MM.1S (cell line): Measurements from ENCODE around the gene SPIRE2.

Experiments
- DNase-seq: peaks from one replicate; pipeline ENCODE4 v3.0.0-alpha.2; 2015
- H2AFZ ChIP-seq: fragments of 300-600 bp; sonication (generic); 2 replicates; pipeline ENCODE4 v1.6.0; 2016; ENCODE audit warnings: antibody characterized with exemption, low read length
- H3F3A ChIP-seq: fragments of 300-600 bp; sonication (generic); 2 replicates; pipeline ENCODE4 v1.6.1; 2016; ENCODE audit warnings: mild to moderate bottlenecking, antibody characterized with exemption, low read length, moderate library complexity, mixed read lengths; ENCODE audit not compliant: insufficient read depth
- H3K27ac ChIP-seq: fragments of 300-600 bp; sonication (generic); 2 replicates; pipeline ENCODE4 v1.5.1; 2016; ENCODE audit warnings: mild to moderate bottlenecking, low read length
- H3K27me3 ChIP-seq: fragments of 300-600 bp; sonication (generic); replicated peaks from 2 replicates; pipeline ENCODE4 v1.6.0; 2016; ENCODE audit warnings: low read length; ENCODE audit not compliant: insufficient read depth
- H3K36me3 ChIP-seq: fragments of 300-600 bp; sonication (generic); replicated peaks from 2 replicates; pipeline ENCODE4 v1.6.1; 2016; ENCODE audit warnings: mild to moderate bottlenecking, low read length, mixed read lengths; ENCODE audit not compliant: insufficient read depth
- H3K4me1 ChIP-seq: fragments of 300-600 bp; sonication (generic); 2 replicates; pipeline ENCODE4 v1.6.1; 2016; ENCODE audit warnings: low read length, mixed read lengths
- H3K4me2 ChIP-seq: fragments of 300-600 bp; sonication (generic); 2 replicates; pipeline ENCODE4 v1.6.0; 2016; ENCODE audit warnings: low read depth, low read length
- H3K4me3 ChIP-seq: fragments of 300-600 bp; sonication (generic); 2 replicates; pipeline ENCODE4 v1.5.1; 2016; ENCODE audit warnings: low read length, mixed read lengths
- H3K79me2 ChIP-seq: fragments of 300-600 bp; sonication (generic); 2 replicates; pipeline ENCODE4 v1.6.1; 2016; ENCODE audit warnings: mixed run types, low read length, mixed read lengths
- H3K9ac ChIP-seq: fragments of 300-600 bp; sonication (generic); 2 replicates; pipeline ENCODE4 v1.6.1; 2016; ENCODE audit warnings: low read length, mixed read lengths
- H3K9me2 ChIP-seq: fragments of 300-600 bp; sonication (generic); replicated peaks from 2 replicates; pipeline ENCODE4 v1.6.1; 2016; ENCODE audit warnings: mild to moderate bottlenecking, low read length, mixed read lengths; ENCODE audit not compliant: insufficient read depth
- H3K9me3 ChIP-seq: fragments of 300-600 bp; sonication (generic); replicated peaks from 2 replicates; pipeline ENCODE4 v1.6.1; 2016; ENCODE audit warnings: mild to moderate bottlenecking, low read length, mixed read lengths; ENCODE audit not compliant: insufficient read depth
- H4K20me1 ChIP-seq: fragments of 300-600 bp; sonication (generic); 2 replicates; pipeline ENCODE4 v1.6.1; 2016; ENCODE audit warnings: mild to moderate bottlenecking, low read length, moderate library complexity, mixed read lengths; ENCODE audit not compliant: insufficient read depth
- EZH2 ChIP-seq: fragments of 300-600 bp; sonication (generic); optimal IDR thresholded peaks from 2 replicates; pipeline ENCODE3; 2017; ENCODE audit warnings: low read depth, mild to moderate bottlenecking, antibody characterized with exemption, low read length, mixed read lengths
- EZH2phosphoT487 ChIP-seq: fragments of 300-600 bp; sonication (generic); IDR thresholded peaks from 2 replicates; pipeline ENCODE4 v1.6.1; 2018; ENCODE audit warnings: antibody characterized with exemption, low read length
- TF ChIP-seq, protein P1 (sequence below): fragments of 300-600 bp; sonication (generic); IDR thresholded peaks from 2 replicates; pipeline ENCODE4 v1.5.1; 2016; ENCODE audit warnings: antibody characterized with exemption, low read length, mixed read lengths

The SPIRE2 gene

DNA sequence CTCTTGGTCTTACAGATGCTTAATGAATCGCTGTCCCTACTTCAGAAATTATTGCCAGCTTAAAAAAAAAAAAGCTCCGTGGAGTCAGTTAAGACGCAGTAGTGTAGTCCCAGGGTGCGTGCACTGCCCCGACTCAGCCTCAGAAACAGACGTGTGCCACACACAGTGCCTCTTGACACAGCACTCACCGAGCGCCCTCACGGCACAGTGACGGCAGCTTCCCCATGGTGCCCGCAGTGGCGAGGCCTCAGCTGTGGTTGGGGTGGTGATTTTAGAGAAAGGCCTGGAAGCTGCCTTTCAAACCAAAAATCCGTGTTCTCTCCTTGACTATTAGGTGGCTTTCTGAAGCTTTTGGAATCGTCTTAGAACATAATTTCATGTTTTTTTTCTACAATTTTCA, 59.0 kb downstream of the SPIRE2 start:
- Histone ChIP-seq H4K20me1 (no peaks in the 10 kb centered on the region), H2AFZ (no peak overlapping the region), H3K27ac (no peak overlapping the region), H3K79me2 (peaks cover 19% of the 10 kb centered on the region), H3K27me3 (no peaks in the 10 kb centered on the region), H3K4me3 (no peak overlapping the region), H3K9me3 (no peaks in the 10 kb centered on the region), H3K36me3 (no peaks in the 10 kb centered on the region), H3K4me2 (no peak overlapping the region), H3K9ac (no peak overlapping the region), H3K9me2 (no peaks in the 10 kb centered on the region), H3K4me1 (no peaks in the 10 kb centered on the region), H3F3A (no peaks in the 10 kb centered on the region)
- TF ChIP-seq, protein P1, sequence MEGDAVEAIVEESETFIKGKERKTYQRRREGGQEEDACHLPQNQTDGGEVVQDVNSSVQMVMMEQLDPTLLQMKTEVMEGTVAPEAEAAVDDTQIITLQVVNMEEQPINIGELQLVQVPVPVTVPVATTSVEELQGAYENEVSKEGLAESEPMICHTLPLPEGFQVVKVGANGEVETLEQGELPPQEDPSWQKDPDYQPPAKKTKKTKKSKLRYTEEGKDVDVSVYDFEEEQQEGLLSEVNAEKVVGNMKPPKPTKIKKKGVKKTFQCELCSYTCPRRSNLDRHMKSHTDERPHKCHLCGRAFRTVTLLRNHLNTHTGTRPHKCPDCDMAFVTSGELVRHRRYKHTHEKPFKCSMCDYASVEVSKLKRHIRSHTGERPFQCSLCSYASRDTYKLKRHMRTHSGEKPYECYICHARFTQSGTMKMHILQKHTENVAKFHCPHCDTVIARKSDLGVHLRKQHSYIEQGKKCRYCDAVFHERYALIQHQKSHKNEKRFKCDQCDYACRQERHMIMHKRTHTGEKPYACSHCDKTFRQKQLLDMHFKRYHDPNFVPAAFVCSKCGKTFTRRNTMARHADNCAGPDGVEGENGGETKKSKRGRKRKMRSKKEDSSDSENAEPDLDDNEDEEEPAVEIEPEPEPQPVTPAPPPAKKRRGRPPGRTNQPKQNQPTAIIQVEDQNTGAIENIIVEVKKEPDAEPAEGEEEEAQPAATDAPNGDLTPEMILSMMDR = no peak
- no peak for TF ChIP-seq EZH2phosphoT487
- no peak for TF ChIP-seq EZH2
- DNase-seq = no peak

DNA sequence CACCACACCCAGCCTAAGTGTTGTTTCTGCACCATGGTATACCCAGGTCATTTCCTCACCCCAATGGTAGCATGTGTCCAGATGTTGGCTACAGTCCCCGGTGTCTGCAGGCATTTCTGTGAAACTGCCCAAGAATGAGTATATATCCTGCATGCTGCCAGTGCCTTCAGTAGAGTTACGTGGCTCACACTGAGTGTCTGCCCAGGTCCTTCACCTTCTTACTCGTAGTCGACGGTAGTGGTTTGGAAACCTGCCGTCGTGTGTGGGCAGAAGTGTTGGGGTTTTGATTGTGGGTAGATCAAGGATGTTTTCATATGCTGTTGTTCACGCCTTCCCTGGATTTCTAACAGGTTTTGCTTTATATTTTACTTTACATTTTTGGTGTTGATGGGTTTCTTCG, 61.9 kb downstream of the SPIRE2 start:
- no peak overlapping the region for H2AFZ ChIP-seq
- no peaks in the 10 kb centered on the region for H3K36me3 ChIP-seq
- H3K4me2 ChIP-seq = no peak overlapping the region
- TF ChIP-seq EZH2 = no peak
- TF ChIP-seq, protein P1 = no peak
- TF ChIP-seq EZH2phosphoT487 = no peak
- no peaks in the 10 kb centered on the region for H3K27me3 ChIP-seq
- H4K20me1 ChIP-seq = no peaks in the 10 kb centered on the region
- no peak overlapping the region for H3K4me3 ChIP-seq
- no peaks in the 10 kb centered on the region for H3K79me2 ChIP-seq
- no peak for DNase-seq
- no peaks in the 10 kb centered on the region for H3F3A ChIP-seq
- no peaks in the 10 kb centered on the region for H3K9me3 ChIP-seq
- no peak overlapping the region for H3K27ac ChIP-seq
- no peak overlapping the region for H3K9ac ChIP-seq
- H3K4me1 ChIP-seq = no peaks in the 10 kb centered on the region
- no peaks in the 10 kb centered on the region for H3K9me2 ChIP-seq

DNA sequence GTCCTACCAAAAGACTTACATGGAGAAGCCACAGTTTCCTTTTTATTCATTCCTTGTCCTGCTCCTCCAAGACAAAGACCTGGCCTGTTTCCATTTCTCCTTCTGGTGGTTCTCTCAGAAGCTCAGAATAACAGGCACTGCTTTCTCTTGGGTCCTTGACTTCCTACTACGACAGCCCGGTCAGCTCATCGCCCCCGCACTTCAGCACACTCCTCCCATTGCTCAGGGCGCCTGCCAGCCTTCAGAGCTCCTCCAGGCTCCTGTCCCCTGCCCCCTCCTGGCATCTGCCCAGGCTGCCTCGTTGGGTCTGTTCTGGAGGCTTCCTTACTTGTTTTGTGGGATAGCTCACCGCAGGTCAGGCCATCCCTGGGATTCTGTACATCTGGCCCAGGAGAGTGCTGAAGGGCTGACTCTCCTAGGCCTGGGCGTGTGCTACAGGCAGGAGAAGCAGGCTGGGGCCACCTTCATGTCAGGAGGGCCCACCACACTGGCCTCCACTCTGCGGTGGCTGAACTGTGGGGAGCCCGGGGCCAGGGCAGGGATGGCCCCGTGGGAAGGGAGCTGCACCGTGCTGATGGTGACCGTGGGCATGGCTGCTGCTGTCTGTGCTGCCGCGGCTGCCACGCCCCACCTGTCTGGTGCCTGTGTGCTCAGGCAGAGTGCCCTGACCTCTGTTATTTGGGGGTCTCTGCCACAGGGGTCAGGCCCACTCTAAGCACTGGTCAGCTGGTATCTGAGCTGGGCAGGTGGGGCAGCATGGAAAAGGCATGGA, 62.8 kb downstream of the SPIRE2 start:
- Histone ChIP-seq H3K79me2 (no peaks in the 10 kb centered on the region), H4K20me1 (no peaks in the 10 kb centered on the region), H3F3A (no peaks in the 10 kb centered on the region), H3K4me1 (no peaks in the 10 kb centered on the region), H3K27ac (no peak overlapping the region), H3K27me3 (no peaks in the 10 kb centered on the region), H3K9ac (no peak overlapping the region), H3K9me3 (no peaks in the 10 kb centered on the region), H3K4me2 (no peak overlapping the region), H3K36me3 (no peaks in the 10 kb centered on the region), H3K4me3 (no peak overlapping the region), H3K9me2 (no peaks in the 10 kb centered on the region), H2AFZ (no peak overlapping the region)
- TF ChIP-seq EZH2phosphoT487 (no peak), EZH2 (no peak)
- TF ChIP-seq, protein P1 = no peak
- no peak for DNase-seq
